CD14-positive monocyte (primary cell): ENCODE measurements around the gene PRKN. TPM values are rescaled to one million over a fixed set of nuclear protein-coding genes. Genes with fewer than 3 reads are reported as not detected.

Source experiments
- DNase-seq, 3 donors: peaks; one replicate each; pipeline ENCODE4 v3.0.0-alpha.2; 2011 to 2022
- H2AFZ ChIP-seq: 2 replicates; pipeline ENCODE4 v1.6.0; 2012; ENCODE audit warnings: mild to moderate bottlenecking, low read depth, low read length, inconsistent platforms; ENCODE audit not compliant: insufficient read depth, poor library complexity, severe bottlenecking
- H3K27ac ChIP-seq, 2 donors: 1 replicate in 1 of 2; 2 replicates in 1 of 2; pipeline ENCODE4 v1.5.1; 2012 to 2013; ENCODE audit warnings: low read length in 2 of 2, control low read depth in 1 of 2, inconsistent platforms in 1 of 2, low read depth in 1 of 2, mild to moderate bottlenecking in 1 of 2
- H3K27me3 ChIP-seq, 2 donors: one replicate each; pipeline versions ENCODE4 v1.6.0 to v1.6.1; 2011 to 2013; ENCODE audit warnings: low read length in 2 of 2; ENCODE audit not compliant: control insufficient read depth in 2 of 2, insufficient read depth in 2 of 2
- H3K36me3 ChIP-seq, 2 donors: replicated peaks in 1 of 2; 1 replicate in 1 of 2; 2 replicates in 1 of 2; pipeline versions ENCODE4 v1.5.1 to v1.6.1; 2012 to 2013; ENCODE audit warnings: low read length in 2 of 2, control low read depth in 1 of 2, inconsistent platforms in 1 of 2, mild to moderate bottlenecking in 1 of 2; ENCODE audit not compliant: insufficient read depth in 2 of 2, control insufficient read depth in 1 of 2
- H3K4me1 ChIP-seq, 2 donors: 1 replicate in 1 of 2; 2 replicates in 1 of 2; pipeline versions ENCODE4 v1.5.1 to v1.6.1; 2012 to 2013; ENCODE audit warnings: low read length in 2 of 2, control low read depth in 1 of 2, inconsistent platforms in 1 of 2, mild to moderate bottlenecking in 1 of 2, moderate library complexity in 1 of 2; ENCODE audit not compliant: insufficient read depth in 2 of 2, control insufficient read depth in 1 of 2
- H3K4me2 ChIP-seq: replicated peaks from 2 replicates; pipeline ENCODE3; 2012; ENCODE audit warnings: low read length, moderate library complexity, mild to moderate bottlenecking; ENCODE audit not compliant: poor library complexity, severe bottlenecking; ENCODE audit errors: extremely low read depth
- H3K4me3 ChIP-seq, 3 experiments: fragments of 200-600 bp in 1 of 3; sonication (generic) in 1 of 3; replicated peaks in 1 of 3; 1 replicate in 2 of 3; 2 replicates in 1 of 3; pipeline ENCODE4 v1.5.1; 2011 to 2013; ENCODE audit warnings: low read length in 3 of 3, mild to moderate bottlenecking in 3 of 3, control low read depth in 2 of 3, low read depth in 2 of 3, inconsistent platforms in 1 of 3, moderate library complexity in 1 of 3
- H3K79me2 ChIP-seq: 2 replicates; pipeline ENCODE4 v1.6.0; 2012; ENCODE audit warnings: mild to moderate bottlenecking, control low read depth, inconsistent platforms, low read length, moderate library complexity; ENCODE audit not compliant: insufficient read depth
- H3K9ac ChIP-seq: 2 replicates; pipeline ENCODE4 v1.6.0; 2017; ENCODE audit warnings: low read length, mild to moderate bottlenecking; ENCODE audit not compliant: insufficient read depth, poor library complexity, severe bottlenecking
- H3K9me3 ChIP-seq, 2 donors: replicated peaks in 1 of 2; 1 replicate in 1 of 2; 2 replicates in 1 of 2; pipeline versions ENCODE4 v1.5.1 to v1.6.1; 2012 to 2013; ENCODE audit warnings: low read length in 2 of 2, control low read depth in 1 of 2; ENCODE audit not compliant: control insufficient read depth in 1 of 2, insufficient read depth in 1 of 2
- H4K20me1 ChIP-seq: 2 replicates; pipeline ENCODE4 v1.6.0; 2012; ENCODE audit warnings: mild to moderate bottlenecking, low read length, control low read depth, moderate library complexity; ENCODE audit not compliant: insufficient read depth
- H3K27ac Mint-ChIP-seq, 7 donors: one replicate each; pipeline ENCODE4 v1.8.0; 2020; ENCODE audit warnings: mild to moderate bottlenecking in 7 of 7, mixed read lengths in 7 of 7, moderate library complexity in 6 of 7, inconsistent platforms in 2 of 7
- H3K27me3 Mint-ChIP-seq, 3 donors: one replicate each; pipeline ENCODE4 v1.8.0; 2021 to 2022; ENCODE audit warnings: low read depth in 3 of 3, mild to moderate bottlenecking in 3 of 3, mixed read lengths in 3 of 3, moderate library complexity in 3 of 3, inconsistent platforms in 1 of 3
- H3K36me3 Mint-ChIP-seq, 2 donors: one replicate each; pipeline ENCODE4 v1.8.0; 2020; ENCODE audit warnings: mixed read lengths in 2 of 2, inconsistent platforms in 1 of 2, mild to moderate bottlenecking in 1 of 2
- H3K4me1 Mint-ChIP-seq: one replicate; pipeline ENCODE4 v1.8.0; 2020; ENCODE audit warnings: mild to moderate bottlenecking, mixed read lengths
- H3K4me3 Mint-ChIP-seq, 2 donors: one replicate each; pipeline ENCODE4 v1.8.0; 2020; ENCODE audit warnings: mild to moderate bottlenecking in 2 of 2, mixed read lengths in 2 of 2, moderate library complexity in 1 of 2
- H3K9me3 Mint-ChIP-seq, 7 donors: one replicate each; pipeline ENCODE4 v1.8.0; 2020 to 2022; ENCODE audit warnings: mixed read lengths in 7 of 7, mild to moderate bottlenecking in 6 of 7, moderate library complexity in 6 of 7, inconsistent platforms in 2 of 7
- WGBS: methylation state at CpG from one replicate; pipeline ENCODE4 v1.1.5; 2013; ENCODE audit warnings: missing lambda C conversion rate; ENCODE audit not compliant: insufficient coverage; 5-methylcytosine and 5-hydroxymethylcytosine counted together
- intact Hi-C, 2 donors: fragments of 100-400 bp; cut with micrococcal nuclease; formaldehyde crosslinking; loops; one replicate each; pipeline versions ENCODE4 v1.15.0 to v1.15.1; 2023
- polyA plus RNA-seq, 3 donors: library from polyadenylated mRNA; depleted of rRNA in 1 of 3; unstranded in 2 of 3; stranded (reverse) in 1 of 3; fragments of 300-500 nt in 2 of 3; fragments of >200 nt in 1 of 3; fragmentation: Illumina TruSeq in 2 of 3; gene quantifications; 1 replicate in 2 of 3; 2 replicates in 1 of 3; pipeline ENCODE4 v1.2.3, GENCODE V29; 2012 to 2021
- TF ChIP-seq, protein P1 (sequence below): fragments of 200-600 bp; IDR thresholded peaks from one replicate; pipeline ENCODE4 v1.8.0; 2022; ENCODE audit warnings: antibody characterized with exemption, mild to moderate bottlenecking

The PRKN gene
- polyA plus RNA-seq, 3 donors = 0.19 to 0.21 TPM; not detected in 1

GRCh38 chr6:161676586-161676985, 1051.0 kb downstream of the PRKN start:
- no peak for DNase-seq
- no peaks in the 10 kb centered on the region for H3K4me1 Mint-ChIP-seq
- no peaks in the 10 kb centered on the region for H3K27me3 Mint-ChIP-seq
- peaks cover 0 to 6% (median 0%) of the 10 kb centered on the region in 7 donors for H3K9me3 Mint-ChIP-seq
- H3K4me3 Mint-ChIP-seq = no peak overlapping the region
- H3K36me3 ChIP-seq = no peaks in the 10 kb centered on the region
- H4K20me1 ChIP-seq = no peaks in the 10 kb centered on the region
- H3K4me2 ChIP-seq = no peak overlapping the region
- no peak overlapping the region for H3K27ac ChIP-seq
- H2AFZ ChIP-seq = no peak overlapping the region
- H3K4me3 ChIP-seq = no peak overlapping the region
- intact Hi-C loops = no loop called here
- no peaks in the 10 kb centered on the region for H3K27me3 ChIP-seq
- H3K4me1 ChIP-seq = no peaks in the 10 kb centered on the region
- no peak overlapping the region for H3K9ac ChIP-seq
- WGBS = no CpG with 5 or more reads among the region's 3 CpGs
- H3K27ac Mint-ChIP-seq = no peak overlapping the region
- no peaks in the 10 kb centered on the region for H3K79me2 ChIP-seq
- TF ChIP-seq, protein P1, sequence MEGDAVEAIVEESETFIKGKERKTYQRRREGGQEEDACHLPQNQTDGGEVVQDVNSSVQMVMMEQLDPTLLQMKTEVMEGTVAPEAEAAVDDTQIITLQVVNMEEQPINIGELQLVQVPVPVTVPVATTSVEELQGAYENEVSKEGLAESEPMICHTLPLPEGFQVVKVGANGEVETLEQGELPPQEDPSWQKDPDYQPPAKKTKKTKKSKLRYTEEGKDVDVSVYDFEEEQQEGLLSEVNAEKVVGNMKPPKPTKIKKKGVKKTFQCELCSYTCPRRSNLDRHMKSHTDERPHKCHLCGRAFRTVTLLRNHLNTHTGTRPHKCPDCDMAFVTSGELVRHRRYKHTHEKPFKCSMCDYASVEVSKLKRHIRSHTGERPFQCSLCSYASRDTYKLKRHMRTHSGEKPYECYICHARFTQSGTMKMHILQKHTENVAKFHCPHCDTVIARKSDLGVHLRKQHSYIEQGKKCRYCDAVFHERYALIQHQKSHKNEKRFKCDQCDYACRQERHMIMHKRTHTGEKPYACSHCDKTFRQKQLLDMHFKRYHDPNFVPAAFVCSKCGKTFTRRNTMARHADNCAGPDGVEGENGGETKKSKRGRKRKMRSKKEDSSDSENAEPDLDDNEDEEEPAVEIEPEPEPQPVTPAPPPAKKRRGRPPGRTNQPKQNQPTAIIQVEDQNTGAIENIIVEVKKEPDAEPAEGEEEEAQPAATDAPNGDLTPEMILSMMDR = no peak
- H3K36me3 Mint-ChIP-seq = no peaks in the 10 kb centered on the region
- H3K9me3 ChIP-seq = peaks cover 0 to 7% of the 10 kb centered on the region in 2 donors

DNA sequence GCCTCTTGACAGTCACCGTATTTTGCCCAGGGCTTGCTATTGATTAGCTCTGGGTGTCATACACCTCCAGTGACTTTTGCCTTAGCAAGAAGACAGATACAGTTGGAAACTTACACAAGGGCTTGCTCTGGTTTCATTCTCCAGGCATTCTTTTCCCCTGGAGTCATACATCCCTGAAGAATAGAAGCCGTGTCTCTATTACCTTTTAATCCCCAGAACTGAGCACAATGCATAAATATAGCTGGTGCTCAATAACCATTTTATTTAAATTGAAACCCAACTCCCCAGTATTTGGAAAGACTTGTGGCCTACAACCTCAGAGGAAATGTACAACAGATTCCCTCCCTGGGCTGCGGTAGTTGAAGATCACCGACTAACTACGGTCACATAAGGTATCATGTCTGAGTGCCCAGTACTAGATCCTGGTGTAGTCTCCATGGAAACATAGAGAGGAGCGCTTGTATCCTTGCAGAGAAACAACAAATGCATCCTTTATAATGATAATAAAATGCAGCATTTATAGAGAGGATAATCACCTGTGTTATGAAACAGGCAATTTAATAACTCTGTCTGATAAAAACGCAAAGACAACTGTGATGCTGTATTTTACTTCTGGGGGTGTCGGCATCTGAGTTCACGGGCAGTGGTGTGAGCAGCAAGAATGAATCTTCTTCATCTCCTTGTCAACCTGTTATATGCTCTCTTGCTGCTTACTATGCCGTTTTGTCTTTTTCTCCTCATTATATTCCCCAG, 1052.5 kb downstream of the PRKN start:
- H3K4me2 ChIP-seq = no peak overlapping the region
- whole genome bisulfite sequencing = 80% methylated on average over 4 of the region's 10 CpGs
- H3K79me2 ChIP-seq = no peaks in the 10 kb centered on the region
- H3K36me3 Mint-ChIP-seq = no peaks in the 10 kb centered on the region
- H3K36me3 ChIP-seq = no peaks in the 10 kb centered on the region
- no peaks in the 10 kb centered on the region for H3K27me3 ChIP-seq
- no peak overlapping the region for H3K27ac ChIP-seq
- H3K4me1 ChIP-seq = no peaks in the 10 kb centered on the region
- no peak overlapping the region for H3K27ac Mint-ChIP-seq
- TF ChIP-seq, protein P1 = no peak
- H3K4me1 Mint-ChIP-seq = no peaks in the 10 kb centered on the region
- no peaks in the 10 kb centered on the region for H4K20me1 ChIP-seq
- no peak overlapping the region for H3K4me3 ChIP-seq
- H3K27me3 Mint-ChIP-seq = no peaks in the 10 kb centered on the region
- H3K9ac ChIP-seq = no peak overlapping the region
- H3K9me3 Mint-ChIP-seq = peaks cover 0 to 11% (median 5%) of the 10 kb centered on the region in 7 donors
- intact Hi-C loops = no loop called here
- no peak for DNase-seq
- no peak overlapping the region for H2AFZ ChIP-seq
- H3K4me3 Mint-ChIP-seq = no peak overlapping the region
- H3K9me3 ChIP-seq = peaks cover under 1 to 11% of the 10 kb centered on the region in 2 donors
